Common myeloid progenitor, CD34-positive (primary cell): ENCODE results near the gene ACTL7B.

ENCODE experiments used
- CTCF ChIA-PET: fragments of 350-600 bp; sonication (Branson Sonifier 250); formaldehyde crosslinking; loops from one replicate; lab custom pipeline; 2021; ENCODE audit warnings: antibody characterized with exemption; lab: Charles Lee
- POLR2A ChIA-PET: fragments of 350-600 bp; sonication (Branson Sonifier 250); formaldehyde crosslinking; loops from one replicate; lab custom pipeline; 2021; ENCODE audit warnings: antibody characterized with exemption; lab: Charles Lee
- DNase-seq, 3 donors: peaks; one replicate each; pipeline versions ENCODE4 v3.0.0 to v3.0.0-alpha.2; 2013
- H3K27ac ChIP-seq, 2 experiments: 1 replicate in 1 of 2; 2 replicates in 1 of 2; pipeline ENCODE4 v1.7.0; 2013; ENCODE audit warnings: inconsistent platforms in 2 of 2, low read length in 2 of 2, mild to moderate bottlenecking in 2 of 2, low read depth in 1 of 2, moderate library complexity in 1 of 2; ENCODE audit not compliant: severe bottlenecking in 2 of 2, insufficient read depth in 1 of 2, poor library complexity in 1 of 2
- H3K27me3 ChIP-seq, 5 experiments: replicated peaks in 2 of 5; 1 replicate in 3 of 5; 2 replicates in 2 of 5; pipeline versions ENCODE4 v1.6.1 to v1.7.0; 2013; ENCODE audit warnings: low read length in 4 of 5, mild to moderate bottlenecking in 2 of 5, moderate library complexity in 2 of 5, inconsistent platforms in 1 of 5; ENCODE audit not compliant: insufficient read depth in 5 of 5, control insufficient read depth in 4 of 5
- H3K36me3 ChIP-seq, 4 experiments: 1 replicate in 2 of 4; 2 replicates in 2 of 4; pipeline versions ENCODE4 v1.6.1 to v1.7.0; 2013; ENCODE audit warnings: low read length in 3 of 4, control low read depth in 1 of 4, mild to moderate bottlenecking in 1 of 4; ENCODE audit not compliant: control insufficient read depth in 4 of 4, insufficient read depth in 4 of 4
- H3K4me1 ChIP-seq, 4 experiments: 1 replicate in 3 of 4; 2 replicates in 1 of 4; pipeline versions ENCODE4 v1.6.1 to v1.7.1; 2013; ENCODE audit warnings: low read length in 3 of 4, mild to moderate bottlenecking in 3 of 4, control low read depth in 1 of 4, inconsistent platforms in 1 of 4, moderate library complexity in 1 of 4; ENCODE audit not compliant: control insufficient read depth in 4 of 4, insufficient read depth in 4 of 4; ENCODE audit errors: control extremely low read depth in 1 of 4
- H3K4me3 ChIP-seq, 7 experiments: 1 replicate in 4 of 7; 2 replicates in 3 of 7; pipeline versions ENCODE4 v1.5.1 to v1.7.0; 2013; ENCODE audit warnings: mild to moderate bottlenecking in 7 of 7, low read length in 6 of 7, moderate library complexity in 6 of 7, inconsistent platforms in 2 of 7, low read depth in 2 of 7, control low read depth in 1 of 7; ENCODE audit not compliant: insufficient read depth in 4 of 7, control insufficient read depth in 1 of 7; ENCODE audit errors: extremely low read depth in 1 of 7
- H3K9me3 ChIP-seq, 5 experiments: 1 replicate in 4 of 5; 2 replicates in 1 of 5; pipeline versions ENCODE4 v1.6.1 to v1.7.1; 2013; ENCODE audit warnings: low read length in 4 of 5, mild to moderate bottlenecking in 2 of 5, inconsistent platforms in 1 of 5, low read depth in 1 of 5, moderate library complexity in 1 of 5; ENCODE audit not compliant: control insufficient read depth in 4 of 5, insufficient read depth in 2 of 5; ENCODE audit errors: control extremely low read depth in 1 of 5
- WGBS: methylation state at CpG from one replicate; pipeline ENCODE4 v1.1.5; 2013; ENCODE audit not compliant: insufficient coverage; 5-methylcytosine and 5-hydroxymethylcytosine counted together

The ACTL7B gene

GRCh38 chr9:108831496-108832178, 24.1 kb downstream of the ACTL7B start:
- Histone ChIP-seq H3K27ac (no peak overlapping the region), H3K27me3 (no peaks in the 10 kb centered on the region), H3K4me3 (no peak overlapping the region), H3K36me3 (no peaks in the 10 kb centered on the region), H3K4me1 (peaks cover 3 to 20% (median 17%) of the 10 kb centered on the region in 4 experiments), H3K9me3 (no peaks in the 10 kb centered on the region)
- POLR2A ChIA-PET = no interaction called here
- DNase-seq = no peak
- CTCF ChIA-PET = interaction anchor here (1.0 to 1.1 kb wide), 2 partner anchors 11 to 17 kb away, joined by 3 read pairs; no protein-coding TSS in a partner anchor
- WGBS = 100% methylated on average over 1 of the region's 1 CpG

- H3K4me1 ChIP-seq = peaks cover 3 to 9% (median 8%) of the 10 kb centered on the region in 4 experiments
- H3K27me3 ChIP-seq = no peaks in the 10 kb centered on the region
- 100% methylated on average over 1 of the region's 2 CpGs for WGBS
- POLR2A ChIA-PET = interaction anchor here (0.8 kb wide), 1 partner anchor 12 kb away, joined by 3 read pairs; no protein-coding TSS in a partner anchor
- no peaks in the 10 kb centered on the region for H3K9me3 ChIP-seq
- no peak overlapping the region for H3K4me3 ChIP-seq
- CTCF ChIA-PET = interaction anchor here (0.5 to 0.8 kb wide), 2 partner anchors 10 to 179 kb away, joined by 3 to 5 read pairs; no protein-coding TSS in a partner anchor
- DNase-seq = no peak
- no peaks in the 10 kb centered on the region for H3K36me3 ChIP-seq
- no peak overlapping the region for H3K27ac ChIP-seq
Measured at GRCh38 chr9:108830272-108830671, 25.5 kb downstream of the ACTL7B start.

GRCh38 chr9:108823829-108824228, 32.0 kb downstream of the ACTL7B start:
- Histone ChIP-seq H3K9me3 (peaks cover 1 to 16% (median 7%) of the 10 kb centered on the region in 5 experiments), H3K27ac (no peak overlapping the region), H3K36me3 (no peaks in the 10 kb centered on the region), H3K4me3 (no peak overlapping the region), H3K27me3 (no peaks in the 10 kb centered on the region), H3K4me1 (no peaks in the 10 kb centered on the region)
- no peak for DNase-seq
- ChIA-PET CTCF (interaction anchor here (2.1 kb wide), 1 partner anchor 10 kb away, joined by 5 read pairs; no protein-coding TSS in a partner anchor), POLR2A (no interaction called here)
- WGBS = 100% methylated on average over 3 of the region's 3 CpGs

GRCh38 chr9:108816037-108816436, 39.7 kb downstream of the ACTL7B start:
- WGBS = 0% methylated on average over 4 of the region's 10 CpGs
- Histone ChIP-seq H3K27ac (no peak overlapping the region), H3K4me3 (peak overlapping the region in 3 of 7 experiments; percentile 4 to 64 (median 15)), H3K9me3 (no peaks in the 10 kb centered on the region), H3K4me1 (peaks cover 4 to 13% (median 9%) of the 10 kb centered on the region in 4 experiments), H3K27me3 (no peaks in the 10 kb centered on the region), H3K36me3 (no peaks in the 10 kb centered on the region)
- POLR2A ChIA-PET = no interaction called here
- DNase-seq = peak; percentile 27 to 76 (median 62)
- CTCF ChIA-PET = interaction anchor here (1.2 to 1.8 kb wide), 2 partner anchors 19 to 1393 kb away, joined by 5 read pairs; no protein-coding TSS in a partner anchor

GRCh38 chr9:108815156-108815555, 40.6 kb downstream of the ACTL7B start:
- WGBS = 88% methylated on average over 3 of the region's 3 CpGs
- ChIA-PET POLR2A (no interaction called here), CTCF (interaction anchor here (1.2 to 2.1 kb wide), 5 partner anchors 14 to 543 kb away, joined by 3 to 8 read pairs (median 4); no protein-coding TSS in a partner anchor)
- Histone ChIP-seq H3K4me1 (peaks cover 4 to 13% (median 9%) of the 10 kb centered on the region in 4 experiments), H3K36me3 (no peaks in the 10 kb centered on the region), H3K27ac (no peak overlapping the region), H3K9me3 (no peaks in the 10 kb centered on the region), H3K27me3 (no peaks in the 10 kb centered on the region), H3K4me3 (no peak overlapping the region)
- DNase-seq = no peak

- Histone ChIP-seq H3K4me3 (no peak overlapping the region), H3K36me3 (no peaks in the 10 kb centered on the region), H3K27me3 (no peaks in the 10 kb centered on the region), H3K4me1 (peaks cover 4 to 13% (median 9%) of the 10 kb centered on the region in 4 experiments), H3K27ac (no peak overlapping the region), H3K9me3 (no peaks in the 10 kb centered on the region)
- WGBS = 92% methylated on average over 2 of the region's 2 CpGs
- ChIA-PET CTCF (interaction anchor here (0.9 to 2.1 kb wide), 15 partner anchors 9 to 1391 kb away, joined by 3 to 8 read pairs (median 4); no protein-coding TSS in a partner anchor), POLR2A (interaction anchor here (0.7 kb wide), 1 partner anchor 22 kb away, joined by 3 read pairs; no protein-coding TSS in a partner anchor)
- DNase-seq = peak; percentile 65 to 78 (median 76)
Measured at GRCh38 chr9:108813951-108814601, 41.7 kb downstream of the ACTL7B start.
